ENCODE results near the gene C12orf56.

Gene C12orf56

DNA sequence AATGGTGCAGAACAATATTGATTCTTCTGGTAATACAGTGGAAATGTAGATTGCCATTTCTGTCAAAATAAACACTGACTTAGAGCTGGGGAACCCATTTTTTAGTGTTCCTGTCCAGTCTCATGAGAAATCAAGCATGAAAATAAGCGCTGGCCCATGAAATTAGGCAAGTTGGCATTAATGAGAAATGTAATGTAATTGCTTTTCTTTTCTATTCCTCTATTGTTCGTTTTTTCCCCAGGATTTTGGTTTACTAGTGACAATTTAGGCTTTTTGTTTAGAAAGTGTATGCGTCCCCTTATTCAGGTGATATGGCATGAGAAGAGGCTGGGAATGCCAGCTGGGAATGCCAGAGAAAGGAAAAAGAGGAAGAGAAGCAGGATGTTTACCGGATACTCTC lies 104.0 kb downstream of the C12orf56 start:
- TF ChIP-seq, protein P1, sequence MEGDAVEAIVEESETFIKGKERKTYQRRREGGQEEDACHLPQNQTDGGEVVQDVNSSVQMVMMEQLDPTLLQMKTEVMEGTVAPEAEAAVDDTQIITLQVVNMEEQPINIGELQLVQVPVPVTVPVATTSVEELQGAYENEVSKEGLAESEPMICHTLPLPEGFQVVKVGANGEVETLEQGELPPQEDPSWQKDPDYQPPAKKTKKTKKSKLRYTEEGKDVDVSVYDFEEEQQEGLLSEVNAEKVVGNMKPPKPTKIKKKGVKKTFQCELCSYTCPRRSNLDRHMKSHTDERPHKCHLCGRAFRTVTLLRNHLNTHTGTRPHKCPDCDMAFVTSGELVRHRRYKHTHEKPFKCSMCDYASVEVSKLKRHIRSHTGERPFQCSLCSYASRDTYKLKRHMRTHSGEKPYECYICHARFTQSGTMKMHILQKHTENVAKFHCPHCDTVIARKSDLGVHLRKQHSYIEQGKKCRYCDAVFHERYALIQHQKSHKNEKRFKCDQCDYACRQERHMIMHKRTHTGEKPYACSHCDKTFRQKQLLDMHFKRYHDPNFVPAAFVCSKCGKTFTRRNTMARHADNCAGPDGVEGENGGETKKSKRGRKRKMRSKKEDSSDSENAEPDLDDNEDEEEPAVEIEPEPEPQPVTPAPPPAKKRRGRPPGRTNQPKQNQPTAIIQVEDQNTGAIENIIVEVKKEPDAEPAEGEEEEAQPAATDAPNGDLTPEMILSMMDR (IDR thresholded peaks at IDR 0.05; ENCODE audit: extremely low read depth, insufficient read depth, missing control alignments) = no peak
- no peak for DNase-seq (ENCODE audit: low spot score)
- in situ Hi-C loops (cut with MboI; ENCODE audit: low pct_unique_long_range_greater_than_20kb, low sequenced_read_pairs, unreplicated experiment) = no loop called here

DNA sequence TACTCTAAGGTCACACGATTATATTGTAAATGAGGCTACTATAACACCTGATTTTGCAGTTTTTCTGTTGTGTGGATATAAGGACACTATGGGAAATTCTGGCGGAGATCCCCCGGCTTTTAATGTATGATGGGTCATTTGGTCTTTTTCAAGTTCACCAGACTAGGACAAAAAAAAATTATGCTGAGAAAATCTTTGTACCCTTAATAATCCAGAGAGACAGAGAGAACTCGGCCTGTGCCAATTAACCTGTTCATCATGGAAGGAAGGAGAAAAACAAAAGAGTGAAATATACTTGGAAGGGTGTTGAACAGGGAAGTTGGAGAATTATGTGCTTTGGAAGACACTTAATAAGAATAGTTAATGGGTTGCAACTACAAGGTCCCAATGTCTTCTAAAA lies 106.3 kb downstream of the C12orf56 start:
- DNase-seq (ENCODE audit: low spot score) = no peak
- in situ Hi-C loops (cut with MboI; ENCODE audit: low pct_unique_long_range_greater_than_20kb, low sequenced_read_pairs, unreplicated experiment) = no loop called here
- TF ChIP-seq, protein P1 (IDR thresholded peaks at IDR 0.05; ENCODE audit: extremely low read depth, insufficient read depth, missing control alignments) = no peak

- in situ Hi-C loops (cut with MboI; ENCODE audit: low pct_unique_long_range_greater_than_20kb, low sequenced_read_pairs, unreplicated experiment) = no loop called here
- no peak for DNase-seq (ENCODE audit: low spot score)
- TF ChIP-seq, protein P1 (IDR thresholded peaks at IDR 0.05; ENCODE audit: extremely low read depth, insufficient read depth, missing control alignments) = no peak
Observed at GRCh38 chr12:64278421-64278820, 112.1 kb downstream of the C12orf56 start.

- in situ Hi-C loops (cut with MboI; ENCODE audit: low pct_unique_long_range_greater_than_20kb, low sequenced_read_pairs, unreplicated experiment) = no loop called here
- no peak for DNase-seq (ENCODE audit: low spot score)
- TF ChIP-seq, protein P1 (IDR thresholded peaks at IDR 0.05; ENCODE audit: extremely low read depth, insufficient read depth, missing control alignments) = peak; percentile 41
Observed at GRCh38 chr12:64273527-64274403, 116.8 kb downstream of the C12orf56 start.

- in situ Hi-C loops (cut with MboI; ENCODE audit: low pct_unique_long_range_greater_than_20kb, low sequenced_read_pairs, unreplicated experiment) = no loop called here
- DNase-seq (ENCODE audit: low spot score) = no peak
- TF ChIP-seq, protein P1 (IDR thresholded peaks at IDR 0.05; ENCODE audit: extremely low read depth, insufficient read depth, missing control alignments) = no peak
Observed at GRCh38 chr12:64270411-64270810, 120.1 kb downstream of the C12orf56 start.

DNA sequence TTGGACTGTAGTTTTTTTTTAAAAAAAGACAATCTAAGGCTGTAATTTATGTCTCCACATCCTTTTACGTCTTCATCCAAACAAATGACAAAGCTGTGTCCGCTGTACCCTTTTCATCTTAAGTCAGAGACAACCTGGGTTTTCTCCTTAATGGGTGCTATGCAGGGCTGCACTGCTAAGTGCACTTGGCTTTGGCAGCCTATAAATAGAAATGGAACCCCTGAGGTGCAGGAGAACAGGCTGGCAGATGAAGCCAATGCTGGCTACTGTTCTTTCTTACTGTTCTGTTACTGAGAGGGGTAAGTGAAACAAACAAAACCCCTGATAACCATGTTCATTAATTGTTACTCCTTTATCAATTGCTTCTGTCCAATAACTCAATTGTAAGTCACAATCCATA lies 121.4 kb downstream of the C12orf56 start:
- in situ Hi-C loops (cut with MboI; ENCODE audit: low pct_unique_long_range_greater_than_20kb, low sequenced_read_pairs, unreplicated experiment) = no loop called here
- DNase-seq (ENCODE audit: low spot score) = no peak
- TF ChIP-seq, protein P1 (IDR thresholded peaks at IDR 0.05; ENCODE audit: extremely low read depth, insufficient read depth, missing control alignments) = no peak
